Motor neuron (in vitro differentiated cells): ENCODE measurements around the gene TIGD4. TPM values are rescaled to one million over a fixed set of nuclear protein-coding genes. Genes with fewer than 3 reads are reported as not detected.

Experiments used
- ATAC-seq, 8 experiments: fragments of 200-7000 bp; cut with Tn5 transposase; replicated peaks in 6 of 8; 2 replicates each; pipeline ENCODE4 v1.8.0; 2021; ENCODE audit warnings: mild to moderate bottlenecking in 8 of 8, moderate library complexity in 8 of 8
- H3K27ac ChIP-seq, 2 donors: fragments of 250-450 bp; sonication (Bioruptor Pico); 2 replicates each; pipeline ENCODE4 v1.9.0; 2021; ENCODE audit warnings: antibody characterized with exemption in 2 of 2, mild to moderate bottlenecking in 2 of 2, moderate library complexity in 1 of 2
- H3K4me1 ChIP-seq, 2 donors: fragments of 250-450 bp; sonication (Bioruptor Pico); replicated peaks in 1 of 2; 2 replicates each; pipeline ENCODE4 v1.6.1; 2021; ENCODE audit warnings: antibody characterized with exemption in 2 of 2, mild to moderate bottlenecking in 2 of 2, moderate library complexity in 1 of 2
- H3K4me3 ChIP-seq, 5 donors: fragments of 250-450 bp; sonication (Bioruptor Pico); 2 replicates each; pipeline ENCODE4 v1.9.0; 2021; ENCODE audit warnings: antibody characterized with exemption in 5 of 5, mild to moderate bottlenecking in 5 of 5, moderate library complexity in 4 of 5
- WGBS, 10 experiments: fragments of 450-650 bp; shearing (Covaris generic); methylation state at CpG; one replicate each; pipeline ENCODE4 v1.0.0; 2022; 5-methylcytosine and 5-hydroxymethylcytosine counted together
- in situ Hi-C, 9 experiments: fragments of 400-800 bp; cut with MboI; loops; one replicate each; pipeline ENCODE4 v1.15.0; 2021; ENCODE audit warnings: low sequenced_read_pairs in 9 of 9, low pct_unique_long_range_greater_than_20kb in 2 of 9; ENCODE audit not compliant: unreplicated experiment in 9 of 9
- total RNA-seq, 8 experiments: library from RNA; unstranded; fragments of 300-600 nt; gene quantifications; 2 replicates each; pipeline versions ENCODE4 v1.2.3 to v1.2.4, GENCODE V29; 2022

Gene TIGD4
- total RNA-seq, 8 experiments from 2014 or later: 0.56 to 5.4 (median 2.4) TPM

DNA sequence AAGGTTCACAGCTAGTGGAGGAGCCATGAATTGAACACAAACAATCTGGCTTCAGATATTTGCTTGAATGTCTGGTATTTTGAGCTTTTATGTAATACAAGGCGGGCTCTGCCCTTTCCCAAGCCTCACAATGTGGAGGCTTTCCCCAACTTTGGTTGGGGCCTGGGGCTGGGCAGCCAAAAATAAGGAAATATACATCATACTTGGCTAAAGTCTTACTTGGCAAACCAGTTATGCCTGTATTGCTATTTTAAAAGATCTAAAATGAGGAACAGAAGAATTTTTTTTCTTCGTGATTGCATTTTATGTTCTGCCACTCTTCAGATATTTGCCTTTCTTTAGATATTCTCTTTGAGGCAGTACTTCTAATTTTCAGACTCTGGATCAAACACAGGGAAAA, 26.3 kb upstream of the TIGD4 start:
- no peak for ATAC-seq
- Histone ChIP-seq H3K4me3 (no peak overlapping the region), H3K27ac (no peak overlapping the region), H3K4me1 (no peaks in the 10 kb centered on the region)
- in situ Hi-C loops: no loop called here
- WGBS, 10 experiments: 78 to 100% (median 88%) methylated on average over 1 to 2 of the region's 2 CpGs; no CpG with 5 or more reads in 3 of the 10 experiments

GRCh38 chr4:152805071-152805650, 25.6 kb upstream of the TIGD4 start:
- in situ Hi-C loops: no loop called here
- Histone ChIP-seq H3K27ac (no peak overlapping the region), H3K4me3 (no peak overlapping the region), H3K4me1 (no peaks in the 10 kb centered on the region)
- 80 to 100% (median 100%) methylated on average over 1 to 2 of the region's 2 CpGs; no CpG with 5 or more reads in 3 of the 10 experiments for WGBS, 10 experiments
- no peak for ATAC-seq

DNA sequence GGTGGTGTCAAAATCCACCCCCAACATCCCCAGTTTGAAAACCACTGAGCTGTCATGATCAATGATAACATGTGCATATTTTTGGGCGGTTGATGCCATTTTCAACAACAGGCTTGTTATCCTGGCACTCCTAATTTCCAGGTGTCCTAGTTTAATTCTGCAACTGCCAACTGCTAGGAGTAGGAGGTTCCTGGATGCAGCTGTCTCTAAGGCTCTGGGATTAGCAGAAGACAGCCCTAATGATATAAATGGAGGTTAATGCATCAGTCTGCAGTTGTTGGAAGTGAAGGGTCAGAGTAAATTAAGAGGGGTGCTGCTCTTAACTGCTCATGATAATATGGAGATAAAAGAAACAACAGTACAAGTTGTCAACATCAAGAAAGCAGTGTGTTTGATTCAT, 24.0 kb upstream of the TIGD4 start:
- Histone ChIP-seq H3K4me1 (no peaks in the 10 kb centered on the region), H3K4me3 (no peak overlapping the region), H3K27ac (no peak overlapping the region)
- ATAC-seq: no peak
- in situ Hi-C loops: no loop called here
- 78 to 100% (median 94%) methylated on average over 1 of the region's 1 CpG; no CpG with 5 or more reads in 6 of the 10 experiments for WGBS, 10 experiments

DNA sequence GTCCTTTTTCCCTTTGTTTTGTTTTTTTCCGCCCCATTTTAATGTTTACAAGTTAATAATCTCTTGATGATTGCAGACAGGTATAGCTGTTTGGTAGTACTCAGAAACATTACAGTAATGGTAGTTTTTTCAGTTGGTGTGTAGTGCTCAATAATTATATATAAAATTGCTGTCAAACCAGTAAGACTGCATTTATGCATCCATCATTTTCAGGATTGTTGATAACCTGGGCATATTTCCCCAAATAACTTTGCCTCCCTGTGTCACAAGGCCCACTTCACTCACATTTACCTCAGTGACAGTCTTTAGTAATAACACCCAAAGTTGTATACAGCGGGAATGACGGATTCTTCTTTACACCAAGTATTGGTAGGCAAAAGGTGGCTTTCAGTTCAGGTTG, 16.4 kb upstream of the TIGD4 start:
- no peak for ATAC-seq
- Histone ChIP-seq H3K4me3 (no peak overlapping the region), H3K4me1 (no peaks in the 10 kb centered on the region), H3K27ac (no peak overlapping the region)
- in situ Hi-C loops: no loop called here
- WGBS, 10 experiments: 88 to 100% (median 100%) methylated on average over 1 to 3 of the region's 3 CpGs; no CpG with 5 or more reads in 1 of the 10 experiments

DNA sequence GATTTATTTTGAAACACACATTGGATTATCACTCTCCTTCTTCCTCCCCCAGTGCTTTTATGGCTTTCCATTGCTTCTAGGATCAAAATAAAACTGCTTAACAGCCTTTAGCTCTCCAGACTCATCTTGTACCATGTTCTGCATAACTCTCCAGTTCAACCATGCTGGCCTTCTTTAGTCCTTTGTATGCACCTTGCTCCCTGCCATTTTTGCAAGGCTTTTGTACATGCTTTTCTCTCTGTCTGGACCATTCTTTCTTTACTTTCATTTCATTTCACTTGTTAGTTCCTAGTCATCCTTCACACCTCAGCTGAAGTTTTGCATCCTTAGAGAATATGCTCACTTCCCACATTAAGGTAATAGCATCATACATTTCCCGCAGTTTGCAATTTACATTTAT, 7.1 kb upstream of the TIGD4 start:
- ATAC-seq: peak in 1 of 8 experiments; percentile 20
- H3K27ac ChIP-seq: no peak overlapping the region
- 47 to 100% (median 89%) methylated on average over 1 of the region's 1 CpG; no CpG with 5 or more reads in 1 of the 10 experiments for WGBS, 10 experiments
- H3K4me3 ChIP-seq: no peak overlapping the region
- in situ Hi-C loops: no loop called here
- H3K4me1 ChIP-seq: peaks cover 20 to 40% of the 10 kb centered on the region in 2 donors

DNA sequence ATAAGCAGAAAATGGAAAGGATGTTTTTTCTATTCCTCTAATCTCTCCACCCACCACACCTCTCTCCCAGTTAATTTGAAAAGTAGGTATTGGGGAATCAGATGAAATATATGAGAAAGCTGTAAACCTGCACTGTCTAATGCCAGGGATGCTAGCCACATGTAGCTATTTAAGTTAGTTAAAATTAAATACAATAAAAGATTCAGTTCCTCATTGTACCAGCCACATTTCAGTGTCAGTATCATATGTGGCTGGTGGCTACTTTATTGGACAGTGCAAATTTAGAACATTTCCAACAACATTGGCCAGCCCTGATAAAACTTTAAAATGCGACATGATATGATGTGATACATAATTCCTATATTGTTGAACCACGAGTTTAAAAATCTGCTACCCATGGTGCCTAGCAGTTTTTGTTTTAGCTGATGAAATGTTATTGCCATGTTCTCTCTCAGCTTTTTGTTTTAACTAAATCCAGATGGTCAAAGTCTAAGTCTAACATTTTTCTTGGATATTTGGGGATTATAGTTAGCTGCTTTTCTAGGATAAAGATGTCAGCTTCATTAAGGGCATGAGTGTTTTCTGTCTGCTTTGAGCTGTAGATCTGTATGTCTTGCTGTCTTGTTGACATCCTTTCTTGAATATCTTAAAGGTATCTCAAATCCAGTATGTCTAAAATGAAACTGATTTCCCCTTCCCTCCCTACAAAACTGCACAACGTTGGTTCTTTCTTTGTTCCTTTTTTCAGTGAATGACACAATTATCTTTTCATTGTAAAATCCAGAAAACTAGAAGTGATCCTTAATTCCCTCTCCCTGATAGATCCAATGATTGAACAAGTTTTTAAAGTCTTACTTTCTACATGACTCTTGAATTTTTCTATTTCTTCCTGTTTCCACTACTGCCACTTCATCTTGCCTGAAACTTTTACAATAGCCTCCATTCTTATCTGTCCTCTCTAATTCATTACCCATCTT, 6.4 kb upstream of the TIGD4 start:
- Histone ChIP-seq H3K4me3 (no peak overlapping the region), H3K4me1 (peaks cover 24 to 47% of the 10 kb centered on the region in 2 donors), H3K27ac (no peak overlapping the region)
- 0 to 100% (median 35%) methylated on average over 1 to 3 of the region's 3 CpGs for WGBS, 10 experiments
- in situ Hi-C loops: no loop called here
- ATAC-seq: no peak

GRCh38 chr4:152784490-152785350, 5.2 kb upstream of the TIGD4 start:
- Histone ChIP-seq H3K4me3 (no peak overlapping the region), H3K4me1 (peaks cover 25 to 51% of the 10 kb centered on the region in 2 donors), H3K27ac (no peak overlapping the region)
- in situ Hi-C loops: no loop called here
- peak in 7 of 8 experiments; percentile 22 to 69 (median 56) for ATAC-seq
- 44 to 94% (median 80%) methylated on average over 3 to 4 of the region's 4 CpGs for WGBS, 10 experiments

DNA sequence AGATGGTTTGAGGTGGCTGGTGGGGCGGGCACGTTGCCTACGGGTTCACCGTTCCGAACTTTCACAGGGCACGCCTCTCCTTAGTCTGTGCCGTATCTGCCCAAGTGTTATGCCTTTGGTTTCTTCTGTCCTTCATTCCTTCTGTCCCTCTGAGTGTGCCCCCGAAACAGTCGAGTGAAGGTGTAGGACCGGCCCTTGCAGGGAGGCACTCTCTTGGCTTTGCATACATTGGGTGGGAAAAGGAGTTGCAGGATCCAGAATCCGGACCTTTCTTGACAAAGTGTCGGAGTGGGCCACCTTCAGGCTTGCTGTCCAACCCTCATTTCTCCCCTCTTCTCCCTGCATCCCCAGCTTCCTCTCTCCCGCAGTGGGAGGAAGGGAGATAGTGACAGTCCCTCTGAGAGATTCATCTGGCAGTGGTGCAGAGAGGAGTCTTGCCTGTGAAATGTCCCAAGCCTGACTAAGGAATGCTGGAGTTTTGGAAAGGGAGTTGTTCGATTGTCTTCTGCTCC, 793 bp upstream of the TIGD4 start:
- in situ Hi-C loops: no loop called here
- H3K27ac ChIP-seq: peak overlapping the region; percentile 88 to 90
- ATAC-seq: peak in 3 of 8 experiments; percentile 24 to 55 (median 30)
- peaks cover 24 to 44% of the 10 kb centered on the region in 2 donors for H3K4me1 ChIP-seq
- 0 to 14% (median 3%) methylated on average over 1 to 9 of the region's 14 CpGs for WGBS, 10 experiments
- H3K4me3 ChIP-seq: peak overlapping the region; percentile 55 to 86 (median 74)

GRCh38 chr4:152778656-152779512, 646 bp downstream of the TIGD4 start:
- H3K27ac ChIP-seq: peak overlapping the region; percentile 88
- peaks cover 16 to 30% of the 10 kb centered on the region in 2 donors for H3K4me1 ChIP-seq
- in situ Hi-C loops: no loop called here
- 0 to 7% (median 1%) methylated on average over 3 to 21 of the region's 30 CpGs; no CpG with 5 or more reads in 1 of the 10 experiments for WGBS, 10 experiments
- peak; percentile 2 to 30 (median 20) for ATAC-seq
- peak overlapping the region; percentile 55 to 86 (median 74) for H3K4me3 ChIP-seq

DNA sequence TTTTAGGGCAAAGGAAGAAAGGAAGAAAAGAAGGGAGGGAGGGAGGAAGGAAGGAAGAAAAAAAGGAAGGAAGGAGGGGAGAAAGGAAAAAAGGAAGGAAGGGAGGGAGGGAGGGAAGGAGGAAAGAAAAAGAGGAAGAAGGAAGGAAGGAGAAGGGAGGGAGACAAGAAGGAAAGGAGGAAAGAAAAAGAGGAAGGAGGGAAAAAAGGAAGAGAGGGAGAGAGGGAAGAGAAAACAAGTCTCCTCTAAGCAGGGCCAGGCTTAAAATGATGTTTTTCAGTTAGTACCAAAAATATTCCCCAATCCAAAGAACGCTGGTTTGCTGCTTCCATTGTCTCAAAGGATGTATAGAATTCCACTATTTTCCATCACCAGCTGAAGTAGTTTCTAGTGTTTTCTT, 2.0 kb downstream of the TIGD4 start:
- no peak for ATAC-seq
- WGBS, 10 experiments: 86 to 100% (median 89%) methylated on average over 1 of the region's 1 CpG; no CpG with 5 or more reads in 3 of the 10 experiments
- in situ Hi-C loops: no loop called here
- Histone ChIP-seq H3K4me3 (no peak overlapping the region), H3K27ac (no peak overlapping the region), H3K4me1 (peaks cover 16 to 30% of the 10 kb centered on the region in 2 donors)

GRCh38 chr4:152776352-152776751, 3.2 kb downstream of the TIGD4 start:
- H3K4me1 ChIP-seq: peaks cover 14 to 18% of the 10 kb centered on the region in 2 donors
- H3K27ac ChIP-seq: no peak overlapping the region
- no peak for ATAC-seq
- in situ Hi-C loops: no loop called here
- H3K4me3 ChIP-seq: no peak overlapping the region

- ATAC-seq: no peak
- Histone ChIP-seq H3K27ac (no peak overlapping the region), H3K4me3 (no peak overlapping the region), H3K4me1 (peaks cover 8 to 10% of the 10 kb centered on the region in 2 donors)
- 3 to 100% (median 65%) methylated on average over 1 of the region's 1 CpG; no CpG with 5 or more reads in 2 of the 10 experiments for WGBS, 10 experiments
- in situ Hi-C loops: no loop called here
These were observed 5.6 kb downstream of the TIGD4 start for GRCh38 chr4:152773953-152774352.
